ACHN (cell line): Measurements from ENCODE around the gene SORBS1.
"Not testable (repeated sequence)": the region's sequence is repeated elsewhere in the genome, so short reads cannot be mapped to it uniquely, and the experiment has no call there.

Source experiments
- DNase-seq: peaks from one replicate; pipeline ENCODE4 v3.0.0-alpha.2; 2015
- in situ Hi-C: cut with HindIII; loops from 2 replicates; pipeline ENCODE4 v1.10.0; 2017; ENCODE audit warnings: low sequenced_read_pairs, low pct_ligation_motif_present, low pct_unique_long_range_greater_than_20kb

Gene SORBS1

DNA sequence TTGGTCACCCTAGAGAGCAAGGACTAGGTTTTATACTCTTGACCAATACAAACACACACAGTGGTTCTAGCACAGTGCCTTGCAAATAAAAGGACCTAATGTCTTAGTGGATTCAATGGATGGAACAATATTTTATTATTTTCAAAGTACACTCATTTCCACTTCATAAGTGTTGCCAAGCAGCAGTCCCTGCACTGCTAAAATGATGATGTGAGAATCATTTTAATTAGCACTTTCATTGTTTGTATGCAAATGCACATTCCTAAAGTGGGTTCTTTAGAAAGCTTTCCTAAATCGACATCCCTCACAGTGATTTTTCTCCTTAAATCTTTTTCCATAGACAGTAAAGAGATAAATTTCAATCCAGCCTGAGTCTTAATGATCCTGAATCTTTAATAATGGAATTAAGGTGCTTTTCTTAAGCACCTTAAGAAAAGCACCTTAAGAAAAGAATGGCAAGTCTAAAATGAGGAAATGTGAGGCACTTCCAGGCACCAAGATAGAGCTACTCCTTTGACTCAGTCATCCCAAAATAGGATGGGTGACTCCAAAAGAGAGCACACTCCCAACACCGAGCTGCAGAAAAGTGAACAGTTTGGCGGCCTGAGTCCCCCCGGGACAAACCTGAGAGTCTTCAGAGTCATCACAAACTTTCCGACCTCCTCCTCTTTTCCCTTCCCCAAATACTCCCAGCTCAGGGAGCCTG is 84.5 kb downstream of the SORBS1 start:
- DNase-seq, result no peak
- in situ Hi-C loops, result no loop called here

DNA sequence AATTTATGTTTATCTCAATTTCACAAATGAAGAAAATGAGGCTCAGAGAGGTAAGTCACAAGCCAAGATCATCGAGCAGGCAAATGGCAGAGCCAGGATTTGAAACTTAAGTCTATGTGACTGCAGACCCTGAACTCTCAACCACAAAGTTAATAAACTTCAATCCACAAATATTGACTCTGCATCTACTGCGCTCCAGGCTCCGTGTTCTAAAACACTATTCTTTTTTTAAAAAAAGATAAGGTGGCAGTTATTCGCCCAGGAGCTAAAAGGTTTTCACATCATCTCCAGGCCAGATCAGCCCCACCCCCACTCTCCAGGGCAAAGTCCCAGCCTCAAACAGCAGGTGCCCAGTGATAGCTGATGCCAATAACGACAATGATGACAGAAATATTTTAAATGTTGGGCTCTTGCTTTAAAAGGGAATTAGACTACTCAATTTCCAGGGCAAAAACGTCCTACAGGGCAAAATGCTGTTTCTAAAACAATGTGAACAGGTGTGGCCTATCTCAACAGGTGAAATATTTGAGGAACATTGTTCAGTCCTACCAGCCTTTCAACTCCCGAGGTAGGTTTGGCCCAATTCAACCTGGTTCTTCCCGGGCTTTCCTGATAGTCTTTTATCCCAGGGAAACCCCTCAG is 85.2 kb downstream of the SORBS1 start:
- DNase-seq, result no peak
- in situ Hi-C loops, result no loop called here

DNA sequence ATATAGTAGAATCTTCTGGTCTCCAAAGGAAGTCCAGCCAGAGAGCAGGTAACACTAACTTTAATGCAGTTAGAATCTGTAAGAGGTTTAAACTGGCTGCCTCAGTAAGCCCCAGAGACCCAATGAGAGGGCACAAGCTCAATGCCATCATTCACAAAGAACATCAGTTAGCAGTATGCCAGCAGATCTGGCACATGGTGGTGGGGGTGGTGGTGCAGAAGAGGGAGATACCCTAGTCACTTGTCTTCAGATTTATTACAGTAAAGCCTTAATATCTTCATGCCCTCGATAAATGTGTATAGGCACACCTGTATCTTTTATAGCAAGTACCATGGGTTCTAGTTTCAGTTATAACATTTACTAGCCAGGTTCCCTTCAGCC is 86.2 kb downstream of the SORBS1 start:
- in situ Hi-C loops, result no loop called here
- no peak for DNase-seq

DNA sequence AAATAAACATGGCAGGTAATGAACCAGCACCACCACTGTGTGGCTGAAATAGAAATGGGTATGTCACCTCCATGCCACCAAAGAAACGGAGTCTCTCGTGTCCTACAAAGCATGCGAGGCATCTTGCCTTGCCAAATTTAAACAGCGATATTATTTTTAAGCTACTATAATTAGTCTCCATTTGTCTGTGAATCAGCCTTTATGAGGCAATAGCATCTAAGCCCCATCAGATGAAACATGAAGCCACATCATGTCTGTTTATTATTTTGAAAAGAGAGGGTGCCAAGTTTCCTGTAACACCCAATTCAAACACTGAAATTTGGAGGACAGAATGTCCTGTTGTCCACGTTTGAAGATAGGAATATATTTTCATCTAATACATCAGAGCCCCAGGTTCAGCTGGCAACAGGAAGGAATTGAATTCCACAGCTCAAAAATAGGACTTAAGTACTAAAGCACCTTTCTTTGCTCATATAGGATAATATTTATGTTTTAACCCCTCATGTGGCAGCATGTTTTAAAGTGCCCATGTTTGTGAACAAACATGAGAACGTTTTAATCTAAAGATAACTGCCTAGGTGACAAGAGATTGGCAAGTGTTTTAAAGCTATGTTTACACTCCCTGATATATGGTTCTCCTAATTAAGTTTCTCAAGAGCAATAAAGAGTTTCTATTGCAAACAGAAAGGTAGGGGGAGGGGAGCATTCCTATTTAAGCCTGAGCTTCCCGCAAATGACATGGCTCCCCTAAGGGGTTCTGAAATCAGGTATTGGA is 86.8 kb downstream of the SORBS1 start:
- DNase-seq, result no peak
- in situ Hi-C loops, result no loop called here

DNA sequence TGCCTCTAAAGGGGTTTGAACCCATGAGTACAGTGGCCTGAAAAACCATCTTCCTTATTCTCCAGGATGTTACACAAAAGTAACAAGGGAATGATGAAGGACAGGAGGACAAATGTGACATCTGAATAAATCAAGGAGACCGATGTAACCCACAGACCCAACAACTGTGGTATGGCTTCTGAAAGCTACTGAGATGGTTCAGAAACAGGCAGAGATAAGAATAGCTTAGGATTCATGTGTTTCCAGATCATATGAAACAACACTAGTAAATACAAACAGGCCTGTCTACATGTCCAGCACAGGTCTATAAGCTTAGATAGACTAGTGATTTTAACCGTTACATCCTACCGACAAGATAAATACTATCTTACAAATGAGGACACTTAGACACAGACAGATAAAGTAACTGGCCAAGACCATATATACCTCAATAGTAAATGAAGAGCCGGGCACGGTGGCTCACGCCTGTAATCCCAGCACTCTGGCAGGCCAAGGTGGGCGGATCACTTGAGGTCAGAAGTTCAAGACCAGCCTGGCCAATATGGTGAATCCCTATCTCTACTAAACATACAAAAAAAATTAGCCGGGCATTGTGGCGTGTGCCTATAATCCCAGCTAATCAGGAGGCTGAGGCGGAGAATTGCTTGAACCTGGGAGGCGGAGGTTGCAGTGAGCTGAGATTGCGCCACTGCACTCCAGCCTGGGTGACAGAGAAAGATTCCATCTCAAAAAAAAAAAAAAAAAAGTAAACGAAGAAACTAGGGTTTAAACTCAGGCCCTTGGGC is 88.7 kb downstream of the SORBS1 start:
- no peak for DNase-seq
- in situ Hi-C loops, result no loop called here

DNA sequence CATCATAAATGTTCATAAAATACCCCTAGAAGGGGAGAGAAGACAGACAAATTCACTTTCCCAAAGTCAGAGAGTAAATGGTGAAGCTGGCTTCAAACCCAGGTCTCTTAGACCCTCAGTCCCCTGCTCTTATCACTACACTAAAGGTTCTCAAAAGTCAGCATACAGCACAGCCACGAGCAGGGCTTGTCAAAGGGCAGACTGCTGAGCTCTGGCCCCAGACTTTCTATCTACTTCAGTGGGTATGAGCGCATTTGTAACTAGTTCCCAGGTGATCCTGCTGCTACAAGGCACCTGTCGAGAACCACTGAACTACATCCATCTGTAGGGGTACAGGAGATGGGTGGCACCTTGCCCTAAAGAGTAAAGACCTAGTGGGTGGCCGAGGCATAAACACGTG is 91.5 kb downstream of the SORBS1 start:
- in situ Hi-C loops, result no loop called here
- DNase-seq, result no peak

DNA sequence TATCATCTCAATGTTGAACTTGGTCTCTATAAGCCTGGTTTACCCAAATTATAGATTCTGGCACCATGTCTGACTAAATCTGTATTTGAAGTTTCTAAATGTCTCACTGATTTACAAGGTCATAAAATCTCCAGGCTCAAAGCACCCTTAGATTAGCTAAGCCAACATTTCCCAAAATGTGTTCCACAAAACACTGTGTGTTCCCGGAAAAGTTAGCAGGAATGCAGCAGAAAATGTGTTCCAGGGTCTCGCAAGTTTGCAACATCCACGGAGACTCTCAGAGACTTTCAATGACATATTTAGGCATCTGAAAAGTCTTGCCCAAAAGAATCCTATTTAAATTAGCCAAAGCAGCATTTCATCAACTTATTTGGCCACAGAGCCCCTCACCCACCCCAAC is 91.9 kb downstream of the SORBS1 start:
- in situ Hi-C loops, result no loop called here
- no peak for DNase-seq

DNA sequence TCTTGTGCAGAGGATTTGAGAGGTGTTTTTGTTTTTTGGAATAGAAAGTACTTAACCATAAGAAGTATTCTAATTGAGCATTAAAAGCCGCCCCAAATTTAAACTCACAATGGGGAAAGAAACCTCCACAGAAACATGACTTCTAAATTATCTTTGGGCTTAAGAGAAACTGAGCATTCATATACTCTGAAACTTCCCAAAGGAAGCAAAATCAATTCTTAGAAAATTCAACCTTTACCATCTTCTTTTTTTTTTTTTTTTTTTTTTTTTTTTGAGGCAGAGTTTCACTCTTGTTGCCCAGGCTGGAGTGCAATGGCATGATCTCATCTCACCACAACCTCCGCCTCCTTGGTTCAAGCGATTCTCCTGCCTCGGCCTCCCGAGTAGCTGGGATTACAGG is 93.5 kb downstream of the SORBS1 start:
- DNase-seq, in situ Hi-C loops: not testable (repeated sequence)

DNA sequence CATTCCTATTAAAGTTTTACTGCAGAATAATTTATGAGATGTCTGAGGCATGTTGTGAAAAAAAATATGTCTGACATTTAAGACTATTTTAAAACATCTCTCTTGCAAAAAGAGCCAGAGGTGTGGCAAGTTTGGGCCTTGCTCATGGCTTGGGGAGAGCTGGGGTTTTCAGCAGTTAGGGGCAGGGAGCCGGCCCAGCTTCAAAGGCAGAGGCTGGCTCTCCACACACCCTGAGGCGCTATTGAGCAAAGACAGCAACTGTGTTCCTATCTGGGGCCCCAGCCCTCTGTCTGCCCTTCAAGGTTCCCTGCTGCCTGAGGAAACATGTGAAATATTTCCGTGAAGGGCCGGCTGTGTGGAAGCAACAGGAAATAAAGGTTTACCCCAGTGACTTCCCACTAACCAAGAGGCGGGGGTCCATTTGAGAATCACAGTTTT is 94.0 kb downstream of the SORBS1 start:
- in situ Hi-C loops, result no loop called here
- DNase-seq, result no peak

DNA sequence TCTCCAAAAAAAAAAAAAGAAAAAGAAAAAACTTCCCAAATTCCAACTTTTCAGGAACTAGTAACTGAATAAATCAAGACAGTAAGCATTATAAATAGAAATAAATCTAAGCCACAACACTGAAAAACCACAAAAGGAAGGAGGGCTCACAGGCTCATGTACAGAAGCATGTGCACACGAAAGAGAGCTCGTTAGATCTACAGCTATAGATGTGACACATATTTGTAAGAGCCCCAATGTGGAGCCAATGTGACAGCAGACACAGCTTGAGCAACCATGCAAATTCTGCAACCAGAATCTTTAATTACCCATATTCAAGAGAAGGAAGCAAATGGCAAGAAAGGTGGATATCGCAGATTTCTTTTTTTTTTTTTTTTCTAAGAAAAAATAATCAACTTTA is 94.7 kb downstream of the SORBS1 start:
- in situ Hi-C loops, result no loop called here

DNA sequence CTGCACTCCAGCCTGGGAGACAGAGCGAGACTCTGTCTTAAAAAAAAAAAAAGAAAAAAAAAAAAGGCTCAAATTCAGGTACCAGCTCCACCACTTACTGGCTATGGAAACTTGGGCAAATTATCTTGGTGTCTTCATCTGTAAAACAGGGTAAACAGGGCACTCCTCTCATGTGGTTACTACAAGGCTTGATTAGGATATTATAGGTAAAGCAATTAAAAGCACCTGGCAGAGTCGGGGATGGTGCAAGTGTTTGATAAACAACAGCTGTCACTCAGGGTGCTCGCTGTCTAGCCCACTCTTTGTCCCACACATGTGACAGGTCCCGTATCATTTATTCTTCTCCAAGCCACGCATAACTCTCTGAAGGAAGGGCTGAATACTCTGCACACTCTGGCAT is 96.9 kb downstream of the SORBS1 start:
- in situ Hi-C loops, result no loop called here
- no peak for DNase-seq

More for the DNA sequence above, 94.7 kb downstream of the SORBS1 start:
- DNase-seq, result no peak

DNA sequence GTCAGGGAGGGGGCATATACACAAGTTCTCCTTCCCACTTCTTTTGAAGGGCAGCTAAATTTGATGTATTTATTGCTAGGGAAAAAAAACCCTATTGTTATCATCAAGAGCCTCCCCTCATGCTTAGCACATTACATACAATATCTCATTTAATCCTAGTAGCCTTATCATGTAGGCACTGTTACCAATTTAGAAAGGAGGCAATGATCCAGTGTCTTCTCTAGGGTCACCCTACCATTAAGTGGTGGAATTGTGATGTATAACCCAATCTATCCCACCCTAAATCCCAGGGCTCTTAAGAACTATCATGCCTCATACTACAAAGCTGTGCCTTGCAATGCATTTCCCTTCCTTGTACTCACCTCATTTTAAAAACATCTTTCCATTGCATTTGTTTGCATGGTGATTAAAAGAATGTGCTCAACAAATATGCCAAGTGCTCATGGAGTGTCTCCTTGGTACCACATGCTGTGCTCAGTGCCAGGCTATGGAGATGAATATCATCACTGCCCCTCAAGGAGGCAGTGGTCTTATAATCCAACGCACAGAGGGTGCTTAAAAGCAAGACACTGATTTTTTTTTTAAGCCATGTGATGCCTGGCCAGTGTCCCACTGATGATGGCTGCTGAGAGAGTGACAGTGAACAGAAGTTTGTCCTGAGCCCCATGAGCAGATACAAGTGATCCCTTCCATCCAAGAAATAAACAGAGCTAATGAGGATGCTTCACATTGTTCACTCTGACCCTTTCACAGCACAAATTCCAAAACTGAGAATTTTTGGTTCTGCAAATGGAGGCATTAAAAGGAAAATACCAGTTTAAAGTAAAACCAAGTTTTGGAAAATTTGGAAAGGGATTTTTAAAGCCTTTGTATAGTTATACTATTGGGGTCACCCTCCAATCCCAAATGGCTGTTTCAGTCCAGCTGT is 98.2 kb downstream of the SORBS1 start:
- no peak for DNase-seq
- in situ Hi-C loops, result no loop called here

DNA sequence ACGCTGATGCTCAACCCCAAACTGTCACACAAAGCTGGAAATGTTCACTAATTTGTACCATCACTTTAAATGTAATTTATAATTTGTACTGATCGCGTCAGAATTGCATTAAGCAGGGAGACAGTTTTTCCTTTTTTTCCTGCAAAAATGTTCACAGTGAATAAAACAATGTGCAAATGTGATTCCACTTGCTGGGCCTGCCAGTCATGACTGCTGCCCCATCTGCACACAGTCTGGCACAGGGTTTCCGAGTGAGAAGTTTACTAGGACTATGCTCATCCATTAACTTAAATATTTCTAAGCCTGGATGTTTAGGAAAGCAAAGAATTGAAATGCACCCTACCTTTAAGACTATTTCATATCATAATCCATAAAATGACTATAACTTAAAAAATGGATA is 99.6 kb downstream of the SORBS1 start:
- DNase-seq, result no peak
- in situ Hi-C loops, result no loop called here

DNA sequence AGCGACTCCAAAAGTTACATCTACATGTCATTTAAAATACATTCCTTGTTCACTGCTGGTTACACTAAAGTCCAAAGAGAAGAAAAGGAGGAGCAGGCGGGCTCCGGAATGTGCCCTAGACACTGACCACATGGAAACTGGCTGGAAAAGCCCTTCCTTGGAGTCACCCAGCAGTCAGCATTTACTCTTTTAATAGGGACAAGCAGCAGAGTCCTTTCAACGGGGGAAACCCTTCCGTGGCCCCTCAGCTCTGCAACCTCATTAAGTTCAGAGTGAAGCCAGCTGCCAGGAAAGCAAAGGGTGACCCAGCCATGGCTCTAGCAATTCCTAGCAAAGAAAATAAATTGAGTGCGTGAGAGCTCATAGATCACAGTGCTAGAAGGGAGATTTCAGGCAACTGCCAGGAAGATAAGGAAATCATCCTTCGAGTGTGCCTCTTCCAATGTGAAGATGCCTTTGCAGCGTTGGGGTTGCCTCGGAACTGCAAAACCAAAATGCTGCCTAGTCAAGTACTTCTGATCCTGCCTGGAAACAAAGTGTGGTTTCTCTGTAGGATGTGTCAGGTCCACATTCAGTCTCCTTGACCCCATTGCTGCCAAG is 101.6 kb downstream of the SORBS1 start:
- in situ Hi-C loops, result no loop called here
- no peak for DNase-seq

DNA sequence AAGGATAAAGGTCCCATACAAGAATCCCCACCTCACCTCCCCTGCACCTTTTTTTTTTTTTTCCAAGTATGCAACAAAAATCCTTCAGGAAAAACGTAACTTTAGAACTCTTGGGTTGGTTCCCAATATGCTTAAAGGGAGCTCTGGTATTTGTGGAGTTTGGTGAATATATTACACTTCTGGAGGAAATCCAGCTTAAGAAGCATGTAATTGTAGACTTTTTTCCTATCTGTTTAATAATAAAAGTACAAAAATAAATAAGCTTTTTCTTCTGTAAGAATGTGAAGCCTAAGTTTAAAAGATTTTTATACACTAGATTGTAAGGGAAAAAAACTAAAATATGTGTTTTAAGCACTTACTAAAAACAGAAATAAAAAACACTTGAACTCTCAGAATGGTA is 102.3 kb downstream of the SORBS1 start:
- DNase-seq, result no peak
- in situ Hi-C loops, result no loop called here

DNA sequence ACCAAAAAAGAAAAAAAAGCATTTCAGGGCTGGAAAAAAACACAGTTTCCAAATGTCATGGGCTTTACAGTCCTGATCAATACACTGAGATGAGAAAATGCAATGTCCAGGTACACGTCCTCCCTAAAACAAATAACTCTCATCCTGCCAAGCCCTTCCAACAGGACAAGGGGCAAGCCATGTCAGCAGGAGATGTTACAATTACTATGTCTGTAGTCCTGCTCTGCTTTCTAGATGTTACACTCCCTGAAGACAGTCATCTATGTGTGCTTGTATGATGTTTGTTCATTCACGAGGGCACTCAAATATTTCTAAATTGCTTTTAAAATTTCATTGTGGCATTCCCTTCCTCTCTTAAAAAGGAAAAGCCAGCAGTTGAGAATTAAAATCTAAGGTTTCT is 103.2 kb downstream of the SORBS1 start:
- in situ Hi-C loops, result no loop called here
- DNase-seq, result no peak

DNA sequence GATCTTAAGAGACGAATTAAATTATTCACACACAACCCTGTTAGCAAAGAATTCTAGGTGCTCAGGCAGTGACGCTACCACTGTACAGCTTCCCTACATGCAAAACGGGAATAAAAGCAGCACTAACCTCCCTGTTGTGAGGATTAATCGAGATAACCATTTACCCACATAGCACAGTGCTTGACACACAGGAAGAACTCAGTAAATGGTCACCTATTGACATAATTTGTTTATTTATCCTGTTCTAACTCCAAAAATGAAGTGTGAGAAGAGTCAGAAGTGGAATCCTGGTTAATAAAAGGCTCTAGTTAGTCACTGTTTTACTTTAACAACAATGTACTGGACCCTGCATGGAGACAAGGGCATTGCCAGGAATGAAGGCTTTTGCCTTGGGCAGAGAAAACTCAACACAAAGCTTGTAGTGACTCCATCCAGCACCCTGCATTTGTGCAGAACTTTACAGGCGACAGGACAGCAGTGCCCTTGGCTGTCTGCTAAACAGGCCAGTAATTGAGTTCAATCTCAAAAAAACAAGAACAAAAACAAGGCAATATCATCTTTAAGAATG is 103.8 kb downstream of the SORBS1 start:
- in situ Hi-C loops, result no loop called here
- DNase-seq, result peak; percentile 49
